Mesothelial cell of epicardium (in vitro differentiated cells): ENCODE data around the gene RPL38. TPM values are rescaled to one million over a fixed set of nuclear protein-coding genes. Genes with fewer than 3 reads are reported as not detected.

ENCODE experiments used
- DNase-seq, 2 experiments: peaks; one replicate each; pipeline ENCODE4 v3.0.0; 2021; ENCODE audit warnings: low spot score in 2 of 2; ENCODE audit not compliant: unreplicated experiment in 2 of 2
- H3K27ac Mint-ChIP-seq: 2 replicates; pipeline ENCODE4 v1.8.0; 2021; ENCODE audit warnings: mixed read lengths
- H3K27me3 Mint-ChIP-seq: 2 replicates; pipeline ENCODE4 v1.8.0; 2021; ENCODE audit warnings: low read depth, mixed read lengths
- H3K36me3 Mint-ChIP-seq: 2 replicates; pipeline ENCODE4 v1.8.0; 2021; ENCODE audit warnings: mixed read lengths
- H3K4me1 Mint-ChIP-seq: 2 replicates; pipeline ENCODE4 v1.8.0; 2021; ENCODE audit warnings: mixed read lengths
- H3K4me3 Mint-ChIP-seq: 2 replicates; pipeline ENCODE4 v1.8.0; 2021; ENCODE audit warnings: mild to moderate bottlenecking, moderate library complexity, mixed read lengths
- H3K9me3 Mint-ChIP-seq: 2 replicates; pipeline ENCODE4 v1.8.0; 2021; ENCODE audit warnings: mixed read lengths
- total RNA-seq: library from RNA; stranded (reverse); gene quantifications from 3 replicates; pipeline ENCODE4 v1.2.1, GENCODE V29; 2021
- TF ChIP-seq, protein P1 (sequence below): fragments of 200-600 bp; sonication (generic); IDR thresholded peaks from one replicate; pipeline ENCODE4 v1.5.0; 2021; ENCODE audit warnings: antibody characterized with exemption; ENCODE audit not compliant: unreplicated experiment

Gene RPL38
- total RNA-seq, 1 donor from 2014 or later, result 1,016 TPM

GRCh38 chr17:74177018-74177450 lies 26.4 kb upstream of the RPL38 start:
- TF ChIP-seq, protein P1, sequence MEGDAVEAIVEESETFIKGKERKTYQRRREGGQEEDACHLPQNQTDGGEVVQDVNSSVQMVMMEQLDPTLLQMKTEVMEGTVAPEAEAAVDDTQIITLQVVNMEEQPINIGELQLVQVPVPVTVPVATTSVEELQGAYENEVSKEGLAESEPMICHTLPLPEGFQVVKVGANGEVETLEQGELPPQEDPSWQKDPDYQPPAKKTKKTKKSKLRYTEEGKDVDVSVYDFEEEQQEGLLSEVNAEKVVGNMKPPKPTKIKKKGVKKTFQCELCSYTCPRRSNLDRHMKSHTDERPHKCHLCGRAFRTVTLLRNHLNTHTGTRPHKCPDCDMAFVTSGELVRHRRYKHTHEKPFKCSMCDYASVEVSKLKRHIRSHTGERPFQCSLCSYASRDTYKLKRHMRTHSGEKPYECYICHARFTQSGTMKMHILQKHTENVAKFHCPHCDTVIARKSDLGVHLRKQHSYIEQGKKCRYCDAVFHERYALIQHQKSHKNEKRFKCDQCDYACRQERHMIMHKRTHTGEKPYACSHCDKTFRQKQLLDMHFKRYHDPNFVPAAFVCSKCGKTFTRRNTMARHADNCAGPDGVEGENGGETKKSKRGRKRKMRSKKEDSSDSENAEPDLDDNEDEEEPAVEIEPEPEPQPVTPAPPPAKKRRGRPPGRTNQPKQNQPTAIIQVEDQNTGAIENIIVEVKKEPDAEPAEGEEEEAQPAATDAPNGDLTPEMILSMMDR, result no peak
- Mint-ChIP-seq H3K4me3 (no peak overlapping the region), H3K4me1 (peaks cover 13% of the 10 kb centered on the region), H3K36me3 (no peaks in the 10 kb centered on the region), H3K27me3 (peaks cover 59% of the 10 kb centered on the region), H3K9me3 (no peaks in the 10 kb centered on the region), H3K27ac (no peak overlapping the region)
- DNase-seq, result no peak

- Mint-ChIP-seq H3K36me3 (no peaks in the 10 kb centered on the region), H3K4me3 (no peak overlapping the region), H3K9me3 (no peaks in the 10 kb centered on the region), H3K27ac (no peak overlapping the region), H3K27me3 (peaks cover 56% of the 10 kb centered on the region), H3K4me1 (peaks cover 16% of the 10 kb centered on the region)
- TF ChIP-seq, protein P1, result no peak
- DNase-seq, result no peak
These were observed 23.9 kb upstream of the RPL38 start for GRCh38 chr17:74179576-74179975.

DNA sequence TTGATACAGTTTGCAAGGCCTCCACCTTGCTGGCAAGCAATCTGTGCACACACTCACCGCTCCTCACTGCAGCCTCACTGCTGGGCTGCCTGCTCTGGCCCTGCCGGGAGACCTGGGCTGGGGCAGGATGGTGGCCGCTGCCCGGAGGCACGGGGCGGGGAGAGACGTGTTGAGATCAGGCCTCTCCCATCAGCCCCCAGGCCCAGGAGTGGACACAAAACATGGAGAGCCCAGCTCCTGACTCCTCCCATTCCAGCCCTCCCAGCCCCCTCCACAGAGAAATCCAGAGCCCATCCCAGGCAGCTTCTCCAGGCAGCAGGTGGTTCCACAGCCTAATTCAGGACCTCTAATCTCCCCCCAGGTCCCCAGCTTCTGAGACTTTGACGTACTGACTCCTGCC lies 23.1 kb upstream of the RPL38 start:
- H3K9me3 Mint-ChIP-seq, result no peaks in the 10 kb centered on the region
- H3K4me1 Mint-ChIP-seq, result peaks cover 11% of the 10 kb centered on the region
- DNase-seq, result no peak
- TF ChIP-seq, protein P1, result no peak
- H3K27me3 Mint-ChIP-seq, result peaks cover 59% of the 10 kb centered on the region
- no peak overlapping the region for H3K4me3 Mint-ChIP-seq
- no peaks in the 10 kb centered on the region for H3K36me3 Mint-ChIP-seq
- no peak overlapping the region for H3K27ac Mint-ChIP-seq

DNA sequence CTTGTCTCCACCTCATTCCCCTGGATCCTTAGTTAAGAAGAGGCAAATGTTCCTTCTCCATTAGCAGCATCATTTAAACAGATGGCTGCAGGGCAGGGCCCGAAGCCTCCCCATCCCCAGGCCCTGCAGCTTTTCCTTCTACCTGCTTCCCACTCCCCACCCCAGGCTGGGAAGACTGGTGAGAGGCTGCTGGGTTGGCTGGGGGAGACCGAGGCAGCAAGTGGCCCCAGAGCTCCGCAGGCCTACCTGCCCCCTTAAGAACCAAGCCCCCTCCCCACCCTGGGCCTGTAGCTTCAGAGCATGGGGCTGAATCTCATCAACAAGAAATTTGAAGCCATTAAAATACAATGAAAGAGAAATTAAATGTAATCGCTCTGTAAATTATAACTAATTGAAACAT lies 22.1 kb upstream of the RPL38 start:
- no peaks in the 10 kb centered on the region for H3K9me3 Mint-ChIP-seq
- no peak for DNase-seq
- TF ChIP-seq, protein P1, result no peak
- no peak overlapping the region for H3K4me3 Mint-ChIP-seq
- no peak overlapping the region for H3K27ac Mint-ChIP-seq
- peaks cover 7% of the 10 kb centered on the region for H3K4me1 Mint-ChIP-seq
- H3K36me3 Mint-ChIP-seq, result no peaks in the 10 kb centered on the region
- peaks cover 60% of the 10 kb centered on the region for H3K27me3 Mint-ChIP-seq

DNA sequence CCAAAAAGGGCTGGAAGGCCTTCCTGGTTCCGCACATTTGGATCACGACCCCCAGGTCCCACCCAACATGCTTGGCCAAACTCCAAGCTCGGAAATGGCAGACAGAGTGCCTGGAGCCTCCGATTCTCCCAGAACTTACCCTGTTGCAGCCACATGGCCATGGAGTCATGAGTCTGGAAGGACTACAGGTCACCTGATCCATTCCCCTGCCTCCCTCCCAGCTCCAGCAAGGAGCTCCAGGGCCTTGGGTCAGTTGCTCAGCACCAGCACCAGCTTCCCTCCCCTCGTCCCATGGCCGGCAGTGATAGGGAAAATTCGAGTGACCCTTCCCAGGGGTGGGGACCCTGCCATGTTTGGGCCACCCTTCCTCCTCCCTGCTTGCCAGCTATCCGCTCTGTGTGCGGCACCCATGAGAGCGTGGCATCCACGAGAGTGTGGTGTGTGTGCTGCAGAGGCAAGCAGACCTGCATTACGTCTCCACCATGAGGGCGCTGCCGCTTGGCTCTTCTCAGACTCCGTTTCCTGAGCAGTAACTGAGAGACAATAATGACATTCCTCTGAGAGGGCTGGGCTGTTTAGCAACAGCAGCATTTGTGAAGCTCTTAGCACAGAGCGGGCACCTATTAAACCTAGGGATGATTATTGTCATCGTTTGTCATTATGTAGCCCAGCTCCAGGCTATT lies 21.3 kb upstream of the RPL38 start:
- no peak for DNase-seq
- H3K27ac Mint-ChIP-seq, result no peak overlapping the region

More for the DNA sequence above, 21.3 kb upstream of the RPL38 start:
- Mint-ChIP-seq H3K27me3 (peaks cover 61% of the 10 kb centered on the region), H3K36me3 (no peaks in the 10 kb centered on the region), H3K9me3 (no peaks in the 10 kb centered on the region), H3K4me1 (peaks cover 3% of the 10 kb centered on the region), H3K4me3 (no peak overlapping the region)
- TF ChIP-seq, protein P1, result no peak
